ENCODE data around the gene SLC15A1. TPM values are rescaled to one million over a fixed set of nuclear protein-coding genes. Genes with fewer than 3 reads are reported as not detected.
"Not testable (repeated sequence)": the region's sequence is repeated elsewhere in the genome, so short reads cannot be mapped to it uniquely, and the experiment has no call there.

The SLC15A1 gene
- total RNA-seq, 2 donors from 2014 or later = 2.4 to 38.5 TPM

GRCh38 chr13:98761986-98762616 lies 9.6 kb upstream of the SLC15A1 start:
- H3K9ac ChIP-seq (ENCODE audit: low read depth in 2 of 2, low read length in 2 of 2) = no peak overlapping the region
- H3K4me1 ChIP-seq = no peaks in the 10 kb centered on the region
- H3K36me3 ChIP-seq = no peaks in the 10 kb centered on the region
- DNase-seq = no peak
- TF ChIP-seq CTCF (IDR thresholded peaks at IDR 0.05) = no peak
- no peaks in the 10 kb centered on the region for H3K27me3 ChIP-seq
- H3K9me3 ChIP-seq = no peaks in the 10 kb centered on the region
- intact Hi-C loops (cut with DNase I) = no loop called here
- no peak overlapping the region for H3K4me3 ChIP-seq
- H3K27ac ChIP-seq = no peak overlapping the region

GRCh38 chr13:98761126-98761985 lies 8.9 kb upstream of the SLC15A1 start:
- no peak for DNase-seq
- H3K4me1 ChIP-seq = no peaks in the 10 kb centered on the region
- no peak overlapping the region for H3K27ac ChIP-seq
- no peaks in the 10 kb centered on the region for H3K36me3 ChIP-seq
- no peaks in the 10 kb centered on the region for H3K27me3 ChIP-seq
- intact Hi-C loops (cut with DNase I) = no loop called here
- no peak overlapping the region for H3K9ac ChIP-seq (ENCODE audit: low read depth in 2 of 2, low read length in 2 of 2)
- H3K9me3 ChIP-seq = no peaks in the 10 kb centered on the region
- TF ChIP-seq CTCF (IDR thresholded peaks at IDR 0.05) = no peak
- no peak overlapping the region for H3K4me3 ChIP-seq

- DNase-seq = no peak
- peaks cover 24% of the 10 kb centered on the region for H3K27me3 ChIP-seq
- no peak overlapping the region for H3K4me3 ChIP-seq
- no peaks in the 10 kb centered on the region for H3K9me3 ChIP-seq
- intact Hi-C loops (cut with DNase I) = no loop called here
- no peak overlapping the region for H3K27ac ChIP-seq
- no peak overlapping the region for H3K9ac ChIP-seq (ENCODE audit: low read depth in 2 of 2, low read length in 2 of 2)
- no peak for TF ChIP-seq CTCF (IDR thresholded peaks at IDR 0.05)
- no peaks in the 10 kb centered on the region for H3K4me1 ChIP-seq
- H3K36me3 ChIP-seq = no peaks in the 10 kb centered on the region
Observed at GRCh38 chr13:98755729-98756128, 3.3 kb upstream of the SLC15A1 start.

GRCh38 chr13:98755116-98755515 lies 2.6 kb upstream of the SLC15A1 start:
- Histone ChIP-seq H3K9ac (ENCODE audit: low read depth in 2 of 2, low read length in 2 of 2) (no peak overlapping the region), H3K36me3 (no peaks in the 10 kb centered on the region), H3K27me3 (peaks cover 24% of the 10 kb centered on the region), H3K27ac (no peak overlapping the region), H3K4me3 (no peak overlapping the region), H3K4me1 (no peaks in the 10 kb centered on the region), H3K9me3 (no peaks in the 10 kb centered on the region)
- TF ChIP-seq CTCF (IDR thresholded peaks at IDR 0.05) = no peak
- no peak for DNase-seq
- intact Hi-C loops (cut with DNase I) = no loop called here

- H3K27me3 ChIP-seq = peaks cover 24% of the 10 kb centered on the region
- DNase-seq; H3K4me1 ChIP-seq; H3K27ac ChIP-seq; intact Hi-C loops (cut with DNase I); H3K36me3 ChIP-seq; H3K9ac ChIP-seq (ENCODE audit: low read depth in 2 of 2, low read length in 2 of 2); H3K4me3 ChIP-seq; H3K9me3 ChIP-seq: not testable (repeated sequence)
Observed at GRCh38 chr13:98754468-98754867, 2.0 kb upstream of the SLC15A1 start.

Measured in colonic mucosa (tissue), 4 donors.